GM18526 (cell line): ENCODE measurements around the gene SH3BP5L.

Experiments
- POLR2A ChIP-seq: IDR thresholded peaks from 3 replicates; pipeline ENCODE4 v1.6.1; 2011; ENCODE audit not compliant: insufficient read length; ENCODE audit errors: extremely low read depth

The SH3BP5L gene

DNA sequence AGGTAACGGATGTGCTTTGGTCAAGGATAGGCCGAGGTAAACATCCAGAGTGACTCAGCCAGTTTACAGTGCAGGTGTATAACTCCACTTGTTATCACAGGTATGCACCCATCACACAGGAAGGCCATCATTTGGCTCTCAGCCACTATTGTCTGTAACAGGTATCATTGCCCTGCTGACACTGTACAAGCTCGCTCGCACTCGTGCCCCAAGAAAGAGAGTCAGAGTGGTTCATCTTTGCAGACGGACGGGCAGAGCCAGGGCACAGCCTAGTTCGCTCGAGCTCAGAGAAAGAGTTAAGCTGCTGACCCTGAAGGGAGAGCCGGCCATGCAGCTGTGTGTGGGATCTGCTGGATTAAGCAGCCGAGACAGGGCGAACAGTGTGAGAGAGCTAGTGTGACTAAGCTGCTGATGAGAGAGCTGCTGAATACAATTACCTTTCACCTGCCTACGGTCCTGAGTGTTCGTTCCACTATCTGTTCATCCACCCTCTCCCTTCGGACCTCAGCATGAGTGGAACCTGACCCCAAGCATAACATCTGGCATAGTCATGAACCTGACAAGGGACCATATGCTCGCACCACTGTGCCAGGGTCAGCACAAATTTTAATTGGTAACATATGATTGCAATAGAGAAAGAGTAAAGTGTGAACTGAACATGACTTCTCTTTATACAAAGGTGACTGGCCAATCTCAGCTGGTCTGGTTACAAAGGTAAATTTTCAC lies 43.1 kb downstream of the SH3BP5L start:
- TF ChIP-seq POLR2A: no peak

DNA sequence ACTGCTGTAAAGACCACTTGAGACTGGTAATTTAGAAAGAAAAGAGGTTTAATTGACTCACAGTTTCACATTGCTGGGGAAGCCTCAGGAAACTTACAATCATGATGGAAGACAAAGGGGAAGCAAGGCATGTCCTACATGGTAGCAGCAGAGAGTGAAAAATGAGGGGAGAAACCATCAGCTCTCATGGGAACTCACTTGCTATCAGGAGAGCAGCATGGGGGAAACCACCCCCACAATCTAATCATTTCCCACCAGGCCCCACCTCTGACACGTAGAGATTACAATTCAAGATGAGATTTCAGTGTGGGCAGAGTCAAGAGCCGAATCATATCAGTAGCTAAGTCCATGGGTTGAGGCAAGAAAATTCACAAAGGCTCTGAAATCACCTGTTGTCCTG lies 46.4 kb downstream of the SH3BP5L start:
- TF ChIP-seq POLR2A: no peak

DNA sequence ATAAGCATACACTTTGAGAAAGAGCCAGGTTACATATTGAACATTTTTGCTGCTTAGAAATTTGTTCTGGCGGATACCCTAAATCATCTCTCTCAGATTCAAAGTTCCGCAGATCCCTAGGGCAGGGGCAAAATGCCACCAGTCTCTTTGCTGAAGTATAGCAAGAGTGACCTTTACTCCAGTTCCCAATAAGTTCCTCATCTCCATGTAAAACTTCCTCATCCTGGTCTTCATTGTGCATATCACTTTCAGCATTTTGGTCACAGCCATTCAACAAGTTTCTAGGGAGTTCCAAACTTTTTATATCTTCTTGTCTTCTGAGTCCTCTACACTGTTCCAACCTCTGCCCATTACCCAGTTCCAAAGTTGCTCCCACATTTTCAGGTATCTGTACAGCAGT lies 46.8 kb downstream of the SH3BP5L start:
- TF ChIP-seq POLR2A: no peak

DNA sequence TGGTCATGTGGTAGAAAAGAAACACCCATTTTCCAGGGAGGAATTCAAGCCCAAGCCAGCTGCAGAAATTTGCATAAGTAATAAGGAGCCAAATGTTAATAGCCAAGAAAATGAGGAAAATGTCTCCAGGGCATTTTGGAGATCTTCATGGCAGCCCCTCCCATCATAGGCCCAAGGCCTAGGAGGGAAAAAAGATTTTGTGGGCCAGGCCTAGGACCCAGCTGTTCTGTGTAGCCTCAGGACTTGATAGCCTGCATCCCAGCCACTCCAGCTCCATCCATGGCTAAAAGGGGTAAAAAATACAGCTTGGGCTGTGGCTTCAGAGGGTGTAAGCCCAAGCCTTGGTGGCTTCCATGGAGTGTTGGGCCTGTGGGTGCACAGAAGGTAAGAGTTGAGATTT lies 48.7 kb downstream of the SH3BP5L start:
- no peak for TF ChIP-seq POLR2A

DNA sequence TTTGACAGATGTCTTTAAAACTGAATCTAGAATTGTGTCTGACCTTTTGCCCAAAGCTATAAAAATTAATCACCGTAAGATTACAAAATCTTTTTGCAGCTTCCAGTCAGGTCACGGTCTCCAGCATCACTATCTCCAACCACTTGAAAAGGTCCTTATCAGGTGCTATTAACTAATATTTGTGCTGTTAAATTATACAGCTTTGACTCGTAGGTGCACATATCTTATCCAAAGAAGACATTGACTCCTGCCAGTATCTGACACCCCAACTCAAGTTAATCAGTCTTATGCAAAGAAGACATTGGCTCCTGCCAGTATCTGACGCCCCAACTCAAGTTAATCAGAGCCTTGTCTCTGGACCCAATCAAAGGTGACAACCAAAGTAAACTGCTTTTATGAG lies 50.3 kb downstream of the SH3BP5L start:
- no peak for TF ChIP-seq POLR2A
